GM23338 (cell line): ENCODE results near the gene IL10. TPM values are rescaled to one million over a fixed set of nuclear protein-coding genes. Genes with fewer than 3 reads are reported as not detected.

Experiments used
- ATAC-seq: fragments of 200-7000 bp; cut with Tn5 transposase; 3 replicates; pipeline ENCODE4 v1.9.1; 2020
- DNase-seq: peaks from one replicate; pipeline ENCODE4 v3.0.0-alpha.2; 2015; ENCODE audit warnings: low spot score
- H2AFZ ChIP-seq: fragments of 200-600 bp; sonication (generic); 2 replicates; pipeline ENCODE4 v1.8.0; 2016; ENCODE audit warnings: antibody characterized with exemption, mild to moderate bottlenecking, moderate library complexity
- H3F3A ChIP-seq: fragments of 200-600 bp; sonication (generic); replicated peaks from 2 replicates; pipeline ENCODE4 v1.8.0; 2017; ENCODE audit warnings: antibody characterized with exemption, mixed run types, low read depth
- H3K27ac ChIP-seq: fragments of 200-600 bp; sonication (generic); 2 replicates; pipeline ENCODE4 v1.6.1; 2016; ENCODE audit warnings: low read depth
- H3K27me3 ChIP-seq: fragments of 200-600 bp; sonication (generic); 2 replicates; pipeline ENCODE4 v1.8.0; 2016; ENCODE audit warnings: mild to moderate bottlenecking, mixed run types, moderate library complexity; ENCODE audit not compliant: insufficient read depth
- H3K36me3 ChIP-seq: fragments of 200-600 bp; sonication (generic); 2 replicates; pipeline ENCODE4 v1.8.0; 2016; ENCODE audit warnings: mild to moderate bottlenecking; ENCODE audit not compliant: insufficient read depth
- H3K4me1 ChIP-seq: fragments of 200-600 bp; sonication (generic); 2 replicates; pipeline ENCODE4 v1.8.0; 2016; ENCODE audit warnings: mild to moderate bottlenecking, moderate library complexity; ENCODE audit not compliant: insufficient read depth
- H3K4me2 ChIP-seq: fragments of 200-600 bp; sonication (generic); 2 replicates; pipeline ENCODE4 v1.7.1; 2017; ENCODE audit warnings: mixed run types
- H3K4me3 ChIP-seq: fragments of 200-600 bp; sonication (generic); 2 replicates; pipeline ENCODE4 v1.6.1; 2016; ENCODE audit warnings: mixed run types
- H3K79me2 ChIP-seq: fragments of 200-600 bp; sonication (generic); replicated peaks from 2 replicates; pipeline ENCODE4 v1.8.0; 2017; ENCODE audit warnings: mild to moderate bottlenecking; ENCODE audit not compliant: insufficient read depth
- H3K9me2 ChIP-seq: fragments of 200-600 bp; sonication (generic); 2 replicates; pipeline ENCODE4 v1.8.0; 2017; ENCODE audit not compliant: insufficient read depth
- H4K20me1 ChIP-seq: fragments of 200-600 bp; sonication (generic); replicated peaks from 2 replicates; pipeline ENCODE4 v1.8.0; 2017; ENCODE audit warnings: mild to moderate bottlenecking; ENCODE audit not compliant: insufficient read depth
- H3K27ac Mint-ChIP-seq: 2 replicates; pipeline ENCODE4 v1.8.0; 2020; ENCODE audit warnings: inconsistent platforms, mild to moderate bottlenecking, moderate library complexity, mixed read lengths
- H3K27me3 Mint-ChIP-seq: 3 replicates; pipeline ENCODE4 v1.8.0; 2022; ENCODE audit warnings: low read depth, mild to moderate bottlenecking, moderate library complexity, mixed read lengths, inconsistent platforms; ENCODE audit not compliant: insufficient read depth, poor library complexity
- H3K36me3 Mint-ChIP-seq: 3 replicates; pipeline ENCODE4 v1.8.0; 2021; ENCODE audit warnings: low read depth, mild to moderate bottlenecking, inconsistent platforms, moderate library complexity, mixed read lengths
- H3K4me1 Mint-ChIP-seq: 3 replicates; pipeline ENCODE4 v1.8.0; 2020; ENCODE audit warnings: mild to moderate bottlenecking, inconsistent platforms, mixed read lengths
- H3K4me3 Mint-ChIP-seq: 3 replicates; pipeline ENCODE4 v1.8.0; 2021; ENCODE audit warnings: moderate library complexity, mild to moderate bottlenecking, inconsistent platforms, mixed read lengths
- H3K9me3 Mint-ChIP-seq: 3 replicates; pipeline ENCODE4 v1.8.0; 2020; ENCODE audit warnings: moderate library complexity, mild to moderate bottlenecking, inconsistent platforms, mixed read lengths
- CREB1 ChIP-seq: fragments of 250-450 bp; sonication (Bioruptor Pico); IDR thresholded peaks from 2 replicates; pipeline ENCODE4 v1.5.0; 2020; ENCODE audit warnings: low read depth, mild to moderate bottlenecking, moderate library complexity
- EZH2 ChIP-seq: fragments of 200-600 bp; sonication (generic); IDR thresholded peaks from one replicate; pipeline ENCODE4 v1.8.0; 2017; ENCODE audit warnings: antibody characterized with exemption, mild to moderate bottlenecking, low read depth; ENCODE audit not compliant: unreplicated experiment
- EZH2phosphoT487 ChIP-seq: fragments of 200-600 bp; sonication (generic); IDR thresholded peaks from one replicate; pipeline ENCODE4 v1.8.1; 2018; ENCODE audit warnings: antibody characterized with exemption; ENCODE audit not compliant: unreplicated experiment
- NANOG ChIP-seq: IDR thresholded peaks from 2 replicates; pipeline ENCODE4 v1.6.1; 2016; ENCODE audit warnings: antibody characterized with exemption, borderline replicate concordance
- POLR2AphosphoS5 ChIP-seq: IDR thresholded peaks from 2 replicates; pipeline ENCODE4 v1.6.1; 2016; ENCODE audit warnings: antibody characterized with exemption, low read depth
- STAT1 ChIP-seq: IDR thresholded peaks from one replicate; pipeline ENCODE4 v1.6.1; 2016; ENCODE audit warnings: antibody characterized with exemption; ENCODE audit not compliant: unreplicated experiment
- ZNF114 ChIP-seq: fragments of 250-450 bp; sonication (Bioruptor Pico); IDR thresholded peaks from 2 replicates; pipeline ENCODE4 v1.5.0; 2020; ENCODE audit warnings: mild to moderate bottlenecking, moderate library complexity
- polyA plus RNA-seq: library from polyadenylated mRNA; unstranded; fragments of >200 nt; fragmentation: Nextera tagmentation; extraction: Ambion mirVana; gene quantifications from 2 replicates; pipeline ENCODE4 v1.2.1, GENCODE V29; 2016
- total RNA-seq: library from RNA; depleted of rRNA; stranded (reverse); fragments of >200 nt; shearing (Covaris generic); gene quantifications from 2 replicates; pipeline ENCODE4 v1.2.3, GENCODE V29; 2014
- TF ChIP-seq, protein P1 (sequence below), 2 experiments: fragments of 200-600 bp in 1 of 2; sonication (generic) in 1 of 2; conservative IDR thresholded peaks; 2 replicates each; pipeline versions ENCODE4 v1.5.1 to v1.6.1; 2016 to 2017; ENCODE audit warnings: antibody characterized with exemption in 2 of 2, low read depth in 2 of 2, mild to moderate bottlenecking in 2 of 2, moderate library complexity in 1 of 2
- TF ChIP-seq, protein P2 (sequence below): IDR thresholded peaks from 2 replicates; pipeline ENCODE4 v1.6.1; 2016; ENCODE audit warnings: antibody characterized with exemption
- TF ChIP-seq, protein P3 (sequence below): IDR thresholded peaks from one replicate; pipeline ENCODE4 v1.6.1; 2018; ENCODE audit warnings: antibody characterized with exemption; ENCODE audit not compliant: unreplicated experiment

Gene IL10
- total and polyA plus RNA-seq, 2 experiments from 2014 or later = not detected

DNA sequence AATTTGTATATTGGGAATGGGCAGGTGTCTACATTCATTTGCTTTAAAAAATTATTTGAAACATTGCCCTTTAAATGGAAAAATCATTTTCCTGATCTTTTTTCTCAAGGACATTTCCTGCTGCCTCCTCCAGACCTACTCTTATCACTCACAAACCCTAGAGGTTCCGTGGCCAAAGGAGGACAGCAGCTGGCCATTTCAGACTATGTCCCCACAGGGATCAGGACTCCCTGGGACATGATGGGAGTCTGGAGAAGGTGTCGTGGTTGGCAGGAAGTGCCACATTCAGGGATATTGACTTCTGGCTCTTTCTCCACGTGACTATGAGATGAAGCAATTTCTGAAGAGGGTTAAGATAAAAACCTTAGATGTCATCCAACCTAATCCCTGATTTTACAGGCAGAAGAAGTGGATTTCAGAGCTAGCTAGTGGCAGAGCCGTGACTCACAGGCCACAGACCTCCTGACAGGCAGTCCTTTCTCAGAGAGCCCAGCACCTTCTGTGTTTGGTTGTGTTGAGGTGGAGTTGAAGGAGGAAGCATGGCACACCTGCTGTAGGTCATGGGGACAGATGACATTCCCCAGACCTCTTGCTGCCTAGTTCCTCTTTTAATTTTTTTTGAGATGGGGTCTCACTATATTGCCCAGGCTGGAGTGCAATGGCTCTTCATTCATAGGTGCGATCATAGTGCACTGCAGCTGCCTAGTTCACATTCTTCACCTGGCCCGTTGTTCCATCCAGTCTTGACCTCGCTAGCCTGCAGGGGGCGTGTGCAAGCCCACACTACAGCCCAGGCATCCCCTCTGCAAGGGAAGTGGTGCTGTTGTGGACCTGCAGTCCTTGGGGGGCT is 25.5 kb upstream of the IL10 start:
- H2AFZ ChIP-seq = no peak overlapping the region
- TF ChIP-seq NANOG (no peak), EZH2phosphoT487 (no peak), ZNF114 (no peak), EZH2 (no peak), POLR2AphosphoS5 (no peak), CREB1 (CRISPR knock-in tag) (0 out of 2 replicates have a peak, but pooled peaks have one; percentile 7), STAT1 (no peak)
- TF ChIP-seq, protein P1, sequence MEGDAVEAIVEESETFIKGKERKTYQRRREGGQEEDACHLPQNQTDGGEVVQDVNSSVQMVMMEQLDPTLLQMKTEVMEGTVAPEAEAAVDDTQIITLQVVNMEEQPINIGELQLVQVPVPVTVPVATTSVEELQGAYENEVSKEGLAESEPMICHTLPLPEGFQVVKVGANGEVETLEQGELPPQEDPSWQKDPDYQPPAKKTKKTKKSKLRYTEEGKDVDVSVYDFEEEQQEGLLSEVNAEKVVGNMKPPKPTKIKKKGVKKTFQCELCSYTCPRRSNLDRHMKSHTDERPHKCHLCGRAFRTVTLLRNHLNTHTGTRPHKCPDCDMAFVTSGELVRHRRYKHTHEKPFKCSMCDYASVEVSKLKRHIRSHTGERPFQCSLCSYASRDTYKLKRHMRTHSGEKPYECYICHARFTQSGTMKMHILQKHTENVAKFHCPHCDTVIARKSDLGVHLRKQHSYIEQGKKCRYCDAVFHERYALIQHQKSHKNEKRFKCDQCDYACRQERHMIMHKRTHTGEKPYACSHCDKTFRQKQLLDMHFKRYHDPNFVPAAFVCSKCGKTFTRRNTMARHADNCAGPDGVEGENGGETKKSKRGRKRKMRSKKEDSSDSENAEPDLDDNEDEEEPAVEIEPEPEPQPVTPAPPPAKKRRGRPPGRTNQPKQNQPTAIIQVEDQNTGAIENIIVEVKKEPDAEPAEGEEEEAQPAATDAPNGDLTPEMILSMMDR (conservative IDR thresholded peaks at IDR 0.05; ENCODE audit: low read depth in 2 of 2) = peak; percentile 80 to 91
- TF ChIP-seq, protein P2, sequence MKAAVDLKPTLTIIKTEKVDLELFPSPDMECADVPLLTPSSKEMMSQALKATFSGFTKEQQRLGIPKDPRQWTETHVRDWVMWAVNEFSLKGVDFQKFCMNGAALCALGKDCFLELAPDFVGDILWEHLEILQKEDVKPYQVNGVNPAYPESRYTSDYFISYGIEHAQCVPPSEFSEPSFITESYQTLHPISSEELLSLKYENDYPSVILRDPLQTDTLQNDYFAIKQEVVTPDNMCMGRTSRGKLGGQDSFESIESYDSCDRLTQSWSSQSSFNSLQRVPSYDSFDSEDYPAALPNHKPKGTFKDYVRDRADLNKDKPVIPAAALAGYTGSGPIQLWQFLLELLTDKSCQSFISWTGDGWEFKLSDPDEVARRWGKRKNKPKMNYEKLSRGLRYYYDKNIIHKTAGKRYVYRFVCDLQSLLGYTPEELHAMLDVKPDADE = no peak
- TF ChIP-seq, protein P3, sequence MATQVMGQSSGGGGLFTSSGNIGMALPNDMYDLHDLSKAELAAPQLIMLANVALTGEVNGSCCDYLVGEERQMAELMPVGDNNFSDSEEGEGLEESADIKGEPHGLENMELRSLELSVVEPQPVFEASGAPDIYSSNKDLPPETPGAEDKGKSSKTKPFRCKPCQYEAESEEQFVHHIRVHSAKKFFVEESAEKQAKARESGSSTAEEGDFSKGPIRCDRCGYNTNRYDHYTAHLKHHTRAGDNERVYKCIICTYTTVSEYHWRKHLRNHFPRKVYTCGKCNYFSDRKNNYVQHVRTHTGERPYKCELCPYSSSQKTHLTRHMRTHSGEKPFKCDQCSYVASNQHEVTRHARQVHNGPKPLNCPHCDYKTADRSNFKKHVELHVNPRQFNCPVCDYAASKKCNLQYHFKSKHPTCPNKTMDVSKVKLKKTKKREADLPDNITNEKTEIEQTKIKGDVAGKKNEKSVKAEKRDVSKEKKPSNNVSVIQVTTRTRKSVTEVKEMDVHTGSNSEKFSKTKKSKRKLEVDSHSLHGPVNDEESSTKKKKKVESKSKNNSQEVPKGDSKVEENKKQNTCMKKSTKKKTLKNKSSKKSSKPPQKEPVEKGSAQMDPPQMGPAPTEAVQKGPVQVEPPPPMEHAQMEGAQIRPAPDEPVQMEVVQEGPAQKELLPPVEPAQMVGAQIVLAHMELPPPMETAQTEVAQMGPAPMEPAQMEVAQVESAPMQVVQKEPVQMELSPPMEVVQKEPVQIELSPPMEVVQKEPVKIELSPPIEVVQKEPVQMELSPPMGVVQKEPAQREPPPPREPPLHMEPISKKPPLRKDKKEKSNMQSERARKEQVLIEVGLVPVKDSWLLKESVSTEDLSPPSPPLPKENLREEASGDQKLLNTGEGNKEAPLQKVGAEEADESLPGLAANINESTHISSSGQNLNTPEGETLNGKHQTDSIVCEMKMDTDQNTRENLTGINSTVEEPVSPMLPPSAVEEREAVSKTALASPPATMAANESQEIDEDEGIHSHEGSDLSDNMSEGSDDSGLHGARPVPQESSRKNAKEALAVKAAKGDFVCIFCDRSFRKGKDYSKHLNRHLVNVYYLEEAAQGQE = no peak
- Mint-ChIP-seq H3K4me1 (no peaks in the 10 kb centered on the region; the same call in 2 of the 3 replicates), H3K36me3 (no peaks in the 10 kb centered on the region), H3K9me3 (no peaks in the 10 kb centered on the region), H3K27ac (no peak overlapping the region), H3K4me3 (no peak overlapping the region), H3K27me3 (peaks cover 3% of the 10 kb centered on the region)
- no peaks in the 10 kb centered on the region for H3F3A ChIP-seq
- no peak overlapping the region for H3K27ac ChIP-seq
- no peaks in the 10 kb centered on the region for H3K36me3 ChIP-seq
- no peaks in the 10 kb centered on the region for H3K27me3 ChIP-seq
- no peak overlapping the region for H3K4me3 ChIP-seq
- no peaks in the 10 kb centered on the region; the same call in 1 of the 2 replicates for H4K20me1 ChIP-seq
- no peak overlapping the region for H3K4me2 ChIP-seq
- peak; percentile 79 for DNase-seq
- H3K79me2 ChIP-seq = no peaks in the 10 kb centered on the region
- no peaks in the 10 kb centered on the region for H3K4me1 ChIP-seq
- no peaks in the 10 kb centered on the region for H3K9me2 ChIP-seq
- peak; percentile 98 for ATAC-seq
